ENCODE data around the gene PAX5. TPM values are rescaled to one million over a fixed set of nuclear protein-coding genes. Genes with fewer than 3 reads are reported as not detected.

The PAX5 gene
- total RNA-seq, 1 experiment from 2014 or later, result 6.6 TPM

DNA sequence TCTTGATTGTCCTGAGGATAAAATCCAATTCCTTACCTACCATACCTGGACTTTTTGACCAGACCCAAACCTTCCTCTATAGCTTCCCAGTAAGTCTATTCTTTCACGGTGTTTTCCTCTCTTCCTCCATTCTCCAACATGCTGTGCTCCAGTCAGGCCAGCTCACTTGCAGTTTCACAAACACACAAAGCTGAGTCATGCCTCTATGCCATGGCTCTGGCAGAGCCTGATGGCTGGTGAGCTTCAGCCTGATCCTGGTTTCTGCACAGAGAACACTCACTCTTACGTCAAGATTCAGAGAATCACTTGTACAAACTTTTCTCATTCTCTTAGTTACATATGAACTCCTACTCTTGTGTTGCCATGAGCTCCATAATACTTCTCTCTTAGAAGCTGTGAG lies 27.7 kb upstream of the PAX5 start:
- H3K36me3 Mint-ChIP-seq, result no peaks in the 10 kb centered on the region
- H3K9me3 Mint-ChIP-seq, result no peaks in the 10 kb centered on the region
- peak overlapping the region; percentile 1; the same call in 1 of the 2 replicates for H3K27ac Mint-ChIP-seq
- ChIA-PET CTCF (interaction anchor here (1.2 kb wide), 1 partner anchor 66 kb away, joined by 3 read pairs; no protein-coding TSS in a partner anchor), POLR2A (interaction anchor here (0.7 kb wide), 1 partner anchor 122 kb away, joined by 3 read pairs; no protein-coding TSS in a partner anchor)
- no peak for ATAC-seq
- DNase-seq (ENCODE audit: low spot score), result no peak
- TF ChIP-seq, protein P1, sequence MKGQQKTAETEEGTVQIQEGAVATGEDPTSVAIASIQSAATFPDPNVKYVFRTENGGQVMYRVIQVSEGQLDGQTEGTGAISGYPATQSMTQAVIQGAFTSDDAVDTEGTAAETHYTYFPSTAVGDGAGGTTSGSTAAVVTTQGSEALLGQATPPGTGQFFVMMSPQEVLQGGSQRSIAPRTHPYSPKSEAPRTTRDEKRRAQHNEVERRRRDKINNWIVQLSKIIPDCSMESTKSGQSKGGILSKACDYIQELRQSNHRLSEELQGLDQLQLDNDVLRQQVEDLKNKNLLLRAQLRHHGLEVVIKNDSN (CRISPR knock-in tag; IDR thresholded peaks at IDR 0.05), result no peak
- TF ChIP-seq TCF7 (CRISPR knock-in tag; IDR thresholded peaks at IDR 0.05; ENCODE audit: low read depth) (no peak), OVOL2 (CRISPR knock-in tag; IDR thresholded peaks at IDR 0.05; ENCODE audit: borderline replicate concordance) (no peak), RELA (CRISPR knock-in tag; IDR thresholded peaks at IDR 0.05; ENCODE audit: borderline replicate concordance) (no peak), RORB (CRISPR knock-in tag; IDR thresholded peaks at IDR 0.05) (no peak), NFYB (CRISPR knock-in tag; conservative IDR thresholded peaks at IDR 0.05; ENCODE audit: low read depth) (no peak), FOXP1 (CRISPR knock-in tag; IDR thresholded peaks at IDR 0.05; ENCODE audit: borderline replicate concordance) (no peak), CREM (CRISPR knock-in tag; IDR thresholded peaks at IDR 0.05) (no peak), ZBTB21 (CRISPR knock-in tag; IDR thresholded peaks at IDR 0.05; ENCODE audit: borderline replicate concordance) (no peak), GTF2I (CRISPR knock-in tag; conservative IDR thresholded peaks at IDR 0.05) (no peak), NR3C1 (CRISPR knock-in tag; conservative IDR thresholded peaks at IDR 0.05; ENCODE audit: low read depth) (no peak)
- TF ChIP-seq, protein P2, sequence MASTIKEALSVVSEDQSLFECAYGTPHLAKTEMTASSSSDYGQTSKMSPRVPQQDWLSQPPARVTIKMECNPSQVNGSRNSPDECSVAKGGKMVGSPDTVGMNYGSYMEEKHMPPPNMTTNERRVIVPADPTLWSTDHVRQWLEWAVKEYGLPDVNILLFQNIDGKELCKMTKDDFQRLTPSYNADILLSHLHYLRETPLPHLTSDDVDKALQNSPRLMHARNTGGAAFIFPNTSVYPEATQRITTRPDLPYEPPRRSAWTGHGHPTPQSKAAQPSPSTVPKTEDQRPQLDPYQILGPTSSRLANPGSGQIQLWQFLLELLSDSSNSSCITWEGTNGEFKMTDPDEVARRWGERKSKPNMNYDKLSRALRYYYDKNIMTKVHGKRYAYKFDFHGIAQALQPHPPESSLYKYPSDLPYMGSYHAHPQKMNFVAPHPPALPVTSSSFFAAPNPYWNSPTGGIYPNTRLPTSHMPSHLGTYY (CRISPR knock-in tag; IDR thresholded peaks at IDR 0.05), result no peak
- TF ChIP-seq, protein P3, sequence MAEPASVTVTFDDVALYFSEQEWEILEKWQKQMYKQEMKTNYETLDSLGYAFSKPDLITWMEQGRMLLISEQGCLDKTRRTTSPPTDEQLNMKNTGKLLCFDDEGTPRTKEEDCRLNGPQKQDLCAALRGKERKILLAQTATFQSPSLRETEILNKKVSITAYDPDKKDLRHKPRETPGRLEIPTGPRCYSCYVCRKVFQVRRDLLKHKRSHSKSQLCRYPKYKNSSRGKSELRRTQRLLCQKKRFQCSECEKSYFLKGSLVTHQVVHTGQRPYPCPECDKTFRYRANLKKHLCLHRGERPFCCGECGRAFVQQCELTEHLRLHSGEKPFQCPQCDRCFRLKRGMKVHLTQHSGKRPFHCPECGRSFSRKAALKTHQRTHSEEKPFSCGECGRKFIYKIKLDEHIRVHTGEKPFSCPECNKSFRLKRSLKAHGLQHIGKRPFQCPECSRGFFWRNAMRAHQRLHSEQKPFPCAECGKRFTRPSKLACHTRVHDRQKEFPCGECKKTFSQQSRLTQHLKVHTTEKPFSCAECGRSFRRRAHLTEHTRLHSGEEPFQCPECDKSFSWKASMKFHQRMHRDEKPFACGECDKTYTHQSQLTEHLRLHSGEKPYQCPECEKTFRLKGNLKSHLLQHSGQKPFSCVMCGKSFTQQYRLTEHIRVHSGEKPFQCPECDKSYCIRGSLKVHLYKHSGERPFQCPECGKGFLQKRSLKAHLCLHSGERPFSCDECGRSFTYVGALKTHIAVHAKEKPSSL (CRISPR knock-in tag; conservative IDR thresholded peaks at IDR 0.05), result no peak
- TF ChIP-seq, protein P4, sequence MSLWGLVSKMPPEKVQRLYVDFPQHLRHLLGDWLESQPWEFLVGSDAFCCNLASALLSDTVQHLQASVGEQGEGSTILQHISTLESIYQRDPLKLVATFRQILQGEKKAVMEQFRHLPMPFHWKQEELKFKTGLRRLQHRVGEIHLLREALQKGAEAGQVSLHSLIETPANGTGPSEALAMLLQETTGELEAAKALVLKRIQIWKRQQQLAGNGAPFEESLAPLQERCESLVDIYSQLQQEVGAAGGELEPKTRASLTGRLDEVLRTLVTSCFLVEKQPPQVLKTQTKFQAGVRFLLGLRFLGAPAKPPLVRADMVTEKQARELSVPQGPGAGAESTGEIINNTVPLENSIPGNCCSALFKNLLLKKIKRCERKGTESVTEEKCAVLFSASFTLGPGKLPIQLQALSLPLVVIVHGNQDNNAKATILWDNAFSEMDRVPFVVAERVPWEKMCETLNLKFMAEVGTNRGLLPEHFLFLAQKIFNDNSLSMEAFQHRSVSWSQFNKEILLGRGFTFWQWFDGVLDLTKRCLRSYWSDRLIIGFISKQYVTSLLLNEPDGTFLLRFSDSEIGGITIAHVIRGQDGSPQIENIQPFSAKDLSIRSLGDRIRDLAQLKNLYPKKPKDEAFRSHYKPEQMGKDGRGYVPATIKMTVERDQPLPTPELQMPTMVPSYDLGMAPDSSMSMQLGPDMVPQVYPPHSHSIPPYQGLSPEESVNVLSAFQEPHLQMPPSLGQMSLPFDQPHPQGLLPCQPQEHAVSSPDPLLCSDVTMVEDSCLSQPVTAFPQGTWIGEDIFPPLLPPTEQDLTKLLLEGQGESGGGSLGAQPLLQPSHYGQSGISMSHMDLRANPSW (CRISPR knock-in tag; conservative IDR thresholded peaks at IDR 0.05; ENCODE audit: low read depth), result no peak
- TF ChIP-seq, protein P5, sequence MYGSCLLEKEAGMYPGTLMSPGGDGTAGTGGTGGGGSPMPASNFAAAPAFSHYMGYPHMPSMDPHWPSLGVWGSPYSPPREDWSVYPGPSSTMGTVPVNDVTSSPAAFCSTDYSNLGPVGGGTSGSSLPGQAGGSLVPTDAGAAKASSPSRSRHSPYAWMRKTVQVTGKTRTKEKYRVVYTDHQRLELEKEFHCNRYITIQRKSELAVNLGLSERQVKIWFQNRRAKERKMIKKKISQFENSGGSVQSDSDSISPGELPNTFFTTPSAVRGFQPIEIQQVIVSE (CRISPR knock-in tag; IDR thresholded peaks at IDR 0.05; ENCODE audit: borderline replicate concordance), result no peak
- TF ChIP-seq, protein P6, sequence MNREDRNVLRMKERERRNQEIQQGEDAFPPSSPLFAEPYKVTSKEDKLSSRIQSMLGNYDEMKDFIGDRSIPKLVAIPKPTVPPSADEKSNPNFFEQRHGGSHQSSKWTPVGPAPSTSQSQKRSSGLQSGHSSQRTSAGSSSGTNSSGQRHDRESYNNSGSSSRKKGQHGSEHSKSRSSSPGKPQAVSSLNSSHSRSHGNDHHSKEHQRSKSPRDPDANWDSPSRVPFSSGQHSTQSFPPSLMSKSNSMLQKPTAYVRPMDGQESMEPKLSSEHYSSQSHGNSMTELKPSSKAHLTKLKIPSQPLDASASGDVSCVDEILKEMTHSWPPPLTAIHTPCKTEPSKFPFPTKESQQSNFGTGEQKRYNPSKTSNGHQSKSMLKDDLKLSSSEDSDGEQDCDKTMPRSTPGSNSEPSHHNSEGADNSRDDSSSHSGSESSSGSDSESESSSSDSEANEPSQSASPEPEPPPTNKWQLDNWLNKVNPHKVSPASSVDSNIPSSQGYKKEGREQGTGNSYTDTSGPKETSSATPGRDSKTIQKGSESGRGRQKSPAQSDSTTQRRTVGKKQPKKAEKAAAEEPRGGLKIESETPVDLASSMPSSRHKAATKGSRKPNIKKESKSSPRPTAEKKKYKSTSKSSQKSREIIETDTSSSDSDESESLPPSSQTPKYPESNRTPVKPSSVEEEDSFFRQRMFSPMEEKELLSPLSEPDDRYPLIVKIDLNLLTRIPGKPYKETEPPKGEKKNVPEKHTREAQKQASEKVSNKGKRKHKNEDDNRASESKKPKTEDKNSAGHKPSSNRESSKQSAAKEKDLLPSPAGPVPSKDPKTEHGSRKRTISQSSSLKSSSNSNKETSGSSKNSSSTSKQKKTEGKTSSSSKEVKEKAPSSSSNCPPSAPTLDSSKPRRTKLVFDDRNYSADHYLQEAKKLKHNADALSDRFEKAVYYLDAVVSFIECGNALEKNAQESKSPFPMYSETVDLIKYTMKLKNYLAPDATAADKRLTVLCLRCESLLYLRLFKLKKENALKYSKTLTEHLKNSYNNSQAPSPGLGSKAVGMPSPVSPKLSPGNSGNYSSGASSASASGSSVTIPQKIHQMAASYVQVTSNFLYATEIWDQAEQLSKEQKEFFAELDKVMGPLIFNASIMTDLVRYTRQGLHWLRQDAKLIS (CRISPR knock-in tag; IDR thresholded peaks at IDR 0.05; ENCODE audit: borderline replicate concordance), result no peak
- H3K4me1 Mint-ChIP-seq, result peaks cover 6% of the 10 kb centered on the region
- no peak overlapping the region for H3K4me3 Mint-ChIP-seq
- H3K27me3 Mint-ChIP-seq (ENCODE audit: low read depth), result peaks cover 12% of the 10 kb centered on the region

All from WTC11 (cell line).